CD4-positive, alpha-beta T cell treated with Interleukin-10 for 1 hour (primary cell): ENCODE results near the gene ILDR2.

Source experiments
- DNase-seq: peaks from one replicate; pipeline ENCODE4 v3.0.0-alpha.2; 2020

Gene ILDR2

DNA sequence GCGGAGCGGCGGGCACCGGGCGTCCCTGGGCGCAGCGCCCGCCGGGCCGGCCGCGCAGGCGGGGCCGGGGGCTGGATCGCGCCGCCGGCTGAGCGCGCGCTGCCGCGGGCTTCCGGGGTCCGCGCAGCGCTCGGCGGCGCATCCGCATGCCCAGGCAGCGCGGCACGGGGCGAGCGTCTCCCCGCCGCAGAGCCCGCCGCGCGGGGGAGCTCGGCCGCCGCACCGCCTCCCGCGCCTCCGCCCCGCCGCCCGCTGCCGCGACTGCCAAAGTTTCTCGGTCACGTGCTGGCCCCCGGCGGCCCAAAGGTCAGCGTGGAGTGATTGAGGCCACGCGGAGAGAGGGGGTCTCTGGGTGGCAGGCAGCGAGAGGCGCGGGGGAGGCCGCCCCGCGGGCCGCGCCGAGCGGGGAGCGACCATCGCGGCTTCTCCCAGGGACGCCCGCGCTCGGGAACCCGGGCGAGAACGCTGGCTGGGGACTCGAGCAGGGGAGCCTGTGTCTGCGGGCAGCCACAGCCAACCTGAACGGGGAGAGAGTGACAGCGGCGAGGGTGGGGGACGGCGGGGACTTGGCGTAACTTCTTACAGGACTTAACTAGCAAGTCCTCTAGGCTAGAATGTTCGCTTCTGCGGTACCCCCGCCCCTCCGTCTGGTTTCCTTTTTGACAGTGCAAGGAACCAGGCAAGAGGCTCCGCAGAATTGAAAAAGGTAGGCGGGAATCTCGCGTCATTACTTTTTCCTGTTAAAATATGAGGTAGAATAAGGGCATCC lies at the start of gene ILDR2:
Gene ILDR2 (minus strand): TSS at position 180 of the 769 bp plus-strand sequence. CDS start 272 bp downstream, outside the sequence.
- peak; percentile 43 for DNase-seq

DNA sequence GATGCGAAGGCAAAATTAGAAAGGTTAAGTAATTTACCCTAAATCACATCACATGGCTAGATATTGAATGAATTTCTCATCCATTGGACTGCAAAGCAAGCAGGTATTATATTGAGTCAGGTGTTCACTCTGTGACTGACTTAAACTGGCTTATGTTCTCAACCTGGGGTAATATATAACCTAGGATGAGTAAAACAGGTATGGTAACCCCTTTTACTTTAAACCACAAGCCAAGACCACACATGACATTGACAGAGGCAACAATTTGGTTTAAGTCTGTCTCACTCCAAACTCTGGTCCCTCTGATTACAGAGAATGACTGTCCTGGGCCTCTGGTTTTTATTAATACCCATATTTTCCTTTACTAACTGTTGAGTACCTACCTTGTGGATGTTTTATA lies 47.0 kb upstream of the ILDR2 start:
- no peak for DNase-seq

DNA sequence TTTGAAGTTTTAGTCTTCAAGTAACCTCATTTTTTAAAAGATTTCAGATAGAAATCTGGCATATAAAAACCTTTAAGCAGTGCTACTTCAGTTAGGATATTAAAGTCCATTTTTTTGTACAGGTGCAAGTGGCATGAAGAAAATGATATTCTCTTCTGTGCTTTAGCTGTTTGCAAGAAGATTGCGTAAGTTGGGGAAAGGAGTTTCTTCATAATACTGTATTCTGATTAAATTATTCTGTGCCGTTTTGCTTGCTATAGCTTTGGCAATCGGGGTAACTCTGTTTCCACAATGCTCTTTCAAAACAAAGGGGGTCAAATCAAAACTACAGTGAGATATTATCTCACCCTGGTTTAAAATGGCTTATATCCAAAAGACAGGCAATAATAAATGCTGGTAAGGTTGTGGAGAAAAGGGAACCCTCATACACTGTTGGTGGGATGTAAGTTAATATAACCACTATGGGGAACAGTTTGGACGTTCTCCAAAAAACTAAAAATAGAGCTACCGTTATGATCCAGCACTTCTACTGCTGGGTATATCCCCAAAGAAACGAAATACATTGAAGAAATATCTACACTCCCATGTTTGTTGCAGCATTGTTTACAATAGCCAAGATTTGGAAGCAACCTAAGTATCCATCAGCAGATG lies 40.9 kb upstream of the ILDR2 start:
- DNase-seq: no peak

- DNase-seq: no peak
Observed at GRCh38 chr1:167013108-167013929, 38.0 kb upstream of the ILDR2 start.

DNA sequence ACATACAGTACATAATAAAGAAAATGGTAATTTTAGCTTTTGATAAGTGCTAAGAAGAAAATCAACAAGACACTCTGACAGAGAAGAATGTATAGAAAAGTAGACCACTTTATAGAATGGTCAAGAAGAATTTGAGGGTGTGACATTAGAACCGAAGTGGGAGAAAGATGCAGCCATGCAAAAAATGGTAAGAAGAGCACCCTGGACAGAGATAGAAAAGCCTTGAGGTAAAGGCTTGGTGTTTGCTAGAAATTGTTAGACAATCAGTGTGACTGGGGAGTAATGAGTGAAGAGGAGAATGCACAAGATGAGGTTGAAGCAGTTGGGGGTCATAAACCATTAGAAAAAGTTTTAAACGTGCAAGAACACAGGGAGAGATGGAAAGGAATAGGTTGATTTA lies 37.2 kb upstream of the ILDR2 start:
- no peak for DNase-seq

DNA sequence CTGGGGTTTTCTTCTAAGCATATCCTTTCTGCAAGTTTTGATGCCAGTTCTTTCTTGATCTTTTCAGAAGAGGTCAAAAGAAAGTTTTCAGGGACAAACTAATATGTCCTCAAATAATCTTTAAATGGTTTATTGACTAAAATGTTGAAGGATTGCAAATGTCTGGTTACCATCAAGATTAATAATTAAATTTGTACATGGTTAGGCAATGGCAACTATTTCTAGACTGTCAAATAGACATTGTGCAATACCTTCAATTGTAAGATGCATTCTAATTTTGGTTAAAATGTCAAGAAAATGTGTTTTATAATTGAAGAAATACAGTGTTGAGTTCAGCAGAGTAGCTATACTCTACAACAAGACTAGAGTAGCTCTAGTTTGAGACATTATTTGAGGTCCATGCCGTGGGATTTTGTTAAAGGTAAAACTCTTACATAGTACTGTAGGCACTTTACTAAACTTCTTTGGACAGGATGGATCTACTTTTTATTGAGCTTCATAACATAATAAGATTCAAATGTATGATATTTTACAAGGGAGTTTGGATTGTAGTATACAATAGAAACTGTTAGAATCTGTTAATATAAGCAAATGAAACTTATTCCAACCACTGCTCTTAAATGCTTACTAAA lies 36.3 kb upstream of the ILDR2 start:
- no peak for DNase-seq

GRCh38 chr1:167003711-167004110 lies 28.4 kb upstream of the ILDR2 start:
- no peak for DNase-seq

DNA sequence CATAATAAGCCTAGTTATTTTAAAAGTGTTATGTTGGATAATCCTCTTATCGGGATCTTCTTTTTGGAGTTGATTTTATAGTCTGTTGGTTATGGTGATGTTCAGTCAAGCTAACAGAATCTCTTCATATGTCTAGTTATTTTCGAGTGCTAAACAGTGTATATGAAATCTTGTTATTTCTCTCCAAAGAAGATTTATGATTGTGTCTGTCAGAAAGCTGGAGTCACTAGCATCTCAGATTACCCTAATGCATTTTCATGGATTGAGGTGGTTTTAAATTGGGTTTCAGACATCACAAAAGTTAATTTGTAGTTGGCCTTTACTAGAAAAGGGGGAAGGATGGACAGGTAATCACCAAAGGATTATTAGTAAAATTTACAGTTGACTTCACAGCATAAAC lies 27.0 kb upstream of the ILDR2 start:
- DNase-seq: no peak

- DNase-seq: no peak
Observed at GRCh38 chr1:167000546-167000945, 25.2 kb upstream of the ILDR2 start.

DNA sequence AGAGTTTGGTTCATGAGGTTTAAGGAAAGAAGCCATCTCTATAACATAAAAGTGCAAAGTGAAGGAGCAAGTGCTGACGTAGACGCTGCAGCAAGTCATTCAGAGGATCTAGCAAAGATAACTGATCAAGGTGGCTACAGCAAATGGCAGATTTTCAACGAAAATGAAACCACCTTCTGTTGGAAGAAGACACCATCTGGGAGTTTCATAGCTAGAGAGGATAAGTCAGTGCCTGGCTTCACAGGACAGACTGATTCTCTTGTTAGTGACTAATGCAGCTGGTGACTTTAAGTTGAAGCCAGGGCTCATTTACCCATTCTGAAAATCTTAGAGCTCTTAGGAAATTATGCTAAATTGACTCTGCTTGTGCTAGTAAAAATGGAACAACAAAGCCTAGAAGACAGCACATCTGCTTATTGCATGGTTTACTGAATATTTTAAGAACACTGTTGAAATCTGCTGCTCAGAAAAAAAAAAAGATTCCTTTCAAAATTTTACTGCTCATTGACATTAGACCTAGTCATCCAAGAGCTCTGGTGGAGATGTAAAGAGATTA lies 24.2 kb upstream of the ILDR2 start:
- DNase-seq: no peak

DNA sequence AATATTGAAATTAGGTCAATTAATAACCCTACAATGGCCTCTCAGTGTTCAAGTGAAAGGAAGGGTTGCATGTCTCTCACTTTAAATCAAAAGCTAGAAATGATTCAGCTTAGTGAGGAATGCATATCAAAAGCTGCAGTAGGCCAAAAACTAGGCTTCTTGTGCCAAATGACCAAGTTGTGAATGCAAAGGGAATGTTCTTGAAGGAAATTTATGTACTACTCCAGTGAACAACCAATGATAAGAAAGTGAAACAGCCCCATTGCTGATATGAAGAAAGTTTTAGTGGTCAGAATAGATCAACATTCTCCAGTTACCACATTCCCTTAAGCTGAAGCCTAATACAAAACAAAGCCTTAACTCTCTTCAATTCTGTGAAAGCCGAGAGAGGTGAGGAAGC lies 23.7 kb upstream of the ILDR2 start:
- no peak for DNase-seq

- no peak for DNase-seq
Observed at GRCh38 chr1:166988974-166989515, 13.7 kb upstream of the ILDR2 start, which contains the start of gene MAEL. Gene MAEL, plus strand, starts transcription at chr1:166989280. Its CDS starts 73 bp downstream, at chr1:166989353.

- DNase-seq: no peak
Observed at GRCh38 chr1:166981589-166981988, 6.2 kb upstream of the ILDR2 start.

GRCh38 chr1:166980818-166981217 lies 5.5 kb upstream of the ILDR2 start:
- no peak for DNase-seq

DNA sequence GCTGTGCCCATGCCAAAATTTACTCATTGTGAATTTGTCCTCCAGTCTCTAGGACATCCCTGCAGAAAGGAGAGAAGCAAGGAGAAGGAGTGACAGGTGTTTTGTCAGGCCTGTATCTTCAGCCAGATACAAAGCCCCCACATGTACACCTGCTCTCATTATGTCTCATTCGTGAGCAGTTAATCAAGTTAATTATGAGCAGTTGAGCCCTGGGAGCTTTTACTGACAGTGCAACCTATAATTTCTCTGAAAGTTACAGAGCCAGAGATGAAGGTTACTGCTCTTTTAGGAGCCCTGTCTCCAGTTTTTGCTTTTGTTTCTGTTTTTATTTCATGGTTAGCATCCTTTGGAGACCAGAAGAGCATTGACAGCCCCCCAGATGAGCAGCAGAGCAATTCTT lies 5.0 kb upstream of the ILDR2 start:
- no peak for DNase-seq

DNA sequence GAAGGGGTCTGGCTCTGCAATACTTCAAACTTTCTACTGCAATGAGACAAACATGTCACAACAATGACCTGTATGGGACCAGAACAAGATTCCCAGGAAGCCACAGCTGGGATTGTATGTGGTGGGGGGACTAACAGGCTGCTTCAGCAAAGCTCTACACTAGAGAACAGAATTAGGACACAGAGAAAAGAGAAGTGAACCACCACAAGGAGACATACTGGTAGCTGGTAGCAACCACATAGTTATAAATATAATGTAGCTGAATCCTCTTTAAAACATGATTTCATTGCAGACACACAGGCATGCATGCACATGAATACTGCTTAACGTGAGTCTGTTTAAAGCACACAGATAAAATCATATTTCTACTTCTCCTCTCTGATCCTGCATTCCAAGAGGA lies 3.5 kb upstream of the ILDR2 start:
- DNase-seq: no peak

DNA sequence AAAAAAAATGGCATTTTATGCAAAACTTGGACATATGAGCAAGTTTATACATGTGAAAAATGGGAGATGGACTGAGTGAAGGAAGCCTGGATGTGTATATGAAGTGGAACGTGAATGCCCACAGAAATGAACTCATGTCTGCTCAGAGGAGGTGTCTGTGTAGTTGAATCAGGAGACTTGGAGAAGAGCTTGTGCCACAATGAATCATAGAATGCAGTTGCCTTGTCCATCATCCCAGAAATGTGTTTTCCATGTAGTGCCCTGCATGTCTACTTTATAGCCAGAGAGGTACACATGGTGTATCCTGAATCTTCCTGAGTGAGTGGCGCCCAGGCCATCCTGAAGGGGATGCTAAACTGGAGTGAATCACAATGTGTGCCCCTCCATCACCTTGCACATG lies 2.6 kb upstream of the ILDR2 start:
- no peak for DNase-seq

- DNase-seq: peak; percentile 11
Observed at GRCh38 chr1:166974647-166975345, 544 bp downstream of the ILDR2 start.

GRCh38 chr1:166972826-166973225 lies 2.5 kb downstream of the ILDR2 start:
- DNase-seq: no peak

DNA sequence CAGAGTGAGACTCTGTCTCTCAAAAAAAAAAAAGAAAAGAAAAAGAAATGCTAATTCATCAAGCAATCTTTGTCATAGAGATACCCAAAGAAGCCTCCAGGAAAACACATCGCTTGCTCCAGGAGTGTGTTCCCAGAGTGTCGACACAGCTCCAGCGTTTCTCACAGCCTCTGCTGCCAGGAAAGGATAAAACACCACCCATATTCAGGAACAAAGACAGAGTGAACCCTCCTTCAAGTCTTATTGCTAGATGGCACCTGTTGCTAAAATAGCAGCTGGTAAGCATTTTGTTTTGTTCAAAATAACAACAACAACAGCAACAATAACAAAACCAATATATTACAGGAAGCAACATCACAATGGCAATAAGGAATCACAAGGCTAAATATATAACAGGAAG lies 3.1 kb downstream of the ILDR2 start:
- no peak for DNase-seq

DNA sequence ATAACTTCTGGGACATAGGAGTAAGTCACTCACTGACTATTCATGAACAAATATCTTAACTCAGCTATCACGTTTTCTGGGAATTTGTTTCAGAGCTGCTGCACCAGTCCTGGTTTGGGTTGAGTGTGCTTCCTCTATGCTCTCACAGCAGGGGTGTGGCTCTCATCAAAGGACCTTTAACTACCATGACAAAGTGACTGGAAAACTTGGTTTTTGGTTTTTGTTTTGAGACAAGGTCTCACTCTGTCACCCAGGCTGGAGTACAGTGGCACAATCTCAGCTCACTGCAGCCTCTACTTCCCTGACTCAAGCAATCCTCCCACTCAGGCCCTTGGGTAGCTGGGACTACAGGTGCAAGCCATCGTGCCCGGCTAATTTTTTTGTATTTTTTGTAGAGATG lies 4.1 kb downstream of the ILDR2 start:
- no peak for DNase-seq
